ES-I3 (cell line): ENCODE data around the gene NHLRC4.

ENCODE experiments used
- H3K36me3 ChIP-seq: 2 replicates; pipeline ENCODE4 v1.6.1; 2013; ENCODE audit warnings: mild to moderate bottlenecking, low read length, control low read depth, moderate library complexity; ENCODE audit not compliant: insufficient read depth
- H3K4me1 ChIP-seq: 2 replicates; pipeline ENCODE4 v1.6.1; 2013; ENCODE audit warnings: mild to moderate bottlenecking, control low read depth, low read length; ENCODE audit not compliant: insufficient read depth
- H3K9ac ChIP-seq: 2 replicates; pipeline ENCODE4 v1.6.1; 2013; ENCODE audit warnings: low read depth, mild to moderate bottlenecking, low read length, moderate library complexity
- H3K9me3 ChIP-seq: 2 replicates; pipeline ENCODE4 v1.6.1; 2013; ENCODE audit warnings: mild to moderate bottlenecking, low read length, moderate library complexity; ENCODE audit not compliant: control insufficient read depth, insufficient read depth

Gene NHLRC4

GRCh38 chr16:576823-577201 is 10.0 kb downstream of the NHLRC4 start:
- H3K4me1 ChIP-seq: no peaks in the 10 kb centered on the region

GRCh38 chr16:577796-578195 is 11.0 kb downstream of the NHLRC4 start:
- Histone ChIP-seq H3K9ac (no peak overlapping the region), H3K9me3 (no peaks in the 10 kb centered on the region), H3K36me3 (no peaks in the 10 kb centered on the region), H3K4me1 (no peaks in the 10 kb centered on the region)

More at GRCh38 chr16:576823-577201, 10.0 kb downstream of the NHLRC4 start:
- H3K36me3 ChIP-seq: no peaks in the 10 kb centered on the region
- H3K9ac ChIP-seq: no peak overlapping the region
- no peaks in the 10 kb centered on the region for H3K9me3 ChIP-seq

DNA sequence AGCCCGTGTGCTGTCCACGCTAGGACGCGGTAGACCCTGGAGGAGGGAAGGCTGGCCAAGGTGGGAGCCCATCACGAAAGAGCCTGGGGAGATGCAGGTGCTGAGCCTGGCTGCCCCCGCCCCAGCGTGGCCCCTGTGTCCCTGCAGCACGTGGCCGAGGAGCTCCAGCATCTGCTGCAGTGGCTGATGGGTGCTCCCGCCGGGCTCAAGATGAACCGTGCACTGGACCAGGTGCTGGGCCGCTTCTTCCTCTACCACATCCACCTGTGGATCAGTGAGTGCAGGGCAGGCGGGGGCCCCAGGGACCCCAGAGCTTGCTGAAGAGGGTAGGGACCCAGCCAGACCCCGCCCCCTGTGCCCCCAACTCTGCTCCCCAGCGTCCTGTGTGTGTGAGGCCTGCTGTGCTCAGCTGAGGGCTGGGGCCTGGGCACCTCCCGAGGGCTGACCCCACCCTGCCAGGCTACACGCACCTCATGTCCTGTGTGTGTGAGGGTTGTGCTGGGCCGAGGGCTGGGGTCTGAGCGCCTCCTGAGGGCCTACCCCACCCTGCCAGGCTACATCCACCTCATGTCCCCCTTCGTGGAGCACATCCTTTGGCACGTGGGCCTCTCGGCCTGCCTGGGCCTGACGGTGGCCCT is 11.5 kb downstream of the NHLRC4 start:
- H3K9ac ChIP-seq: no peak overlapping the region
- H3K36me3 ChIP-seq: no peaks in the 10 kb centered on the region
- no peaks in the 10 kb centered on the region for H3K9me3 ChIP-seq
- peaks cover 4% of the 10 kb centered on the region; the same call in 1 of the 2 replicates for H3K4me1 ChIP-seq

DNA sequence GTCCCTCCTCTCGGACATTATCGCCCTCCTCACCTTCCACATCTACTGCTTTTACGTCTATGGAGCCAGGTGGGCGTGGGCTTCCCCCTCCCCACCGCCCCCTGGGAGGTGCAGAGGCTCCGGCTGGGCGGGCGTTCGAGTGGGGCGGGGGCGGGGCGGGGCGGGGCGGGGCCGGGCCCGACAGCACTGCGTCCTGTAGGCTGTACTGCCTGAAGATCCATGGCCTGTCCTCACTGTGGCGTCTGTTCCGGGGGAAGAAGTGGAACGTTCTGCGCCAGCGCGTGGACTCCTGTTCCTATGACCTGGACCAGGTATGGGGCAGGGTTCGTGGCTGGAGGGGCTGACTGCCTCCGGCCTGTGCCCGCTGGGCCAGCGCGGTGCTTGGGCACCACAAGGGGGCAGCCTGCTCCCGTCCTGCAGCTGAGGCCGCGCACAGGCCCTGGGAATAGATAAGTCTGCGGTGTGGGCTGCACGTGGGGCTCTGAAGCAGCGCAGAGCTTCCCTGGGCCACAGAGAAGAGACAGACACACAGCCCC is 12.1 kb downstream of the NHLRC4 start:
- no peaks in the 10 kb centered on the region for H3K36me3 ChIP-seq
- no peak overlapping the region; the same call in 1 of the 2 replicates for H3K9ac ChIP-seq
- H3K9me3 ChIP-seq: no peaks in the 10 kb centered on the region
- H3K4me1 ChIP-seq: peaks cover 5% of the 10 kb centered on the region; the same call in 1 of the 2 replicates

DNA sequence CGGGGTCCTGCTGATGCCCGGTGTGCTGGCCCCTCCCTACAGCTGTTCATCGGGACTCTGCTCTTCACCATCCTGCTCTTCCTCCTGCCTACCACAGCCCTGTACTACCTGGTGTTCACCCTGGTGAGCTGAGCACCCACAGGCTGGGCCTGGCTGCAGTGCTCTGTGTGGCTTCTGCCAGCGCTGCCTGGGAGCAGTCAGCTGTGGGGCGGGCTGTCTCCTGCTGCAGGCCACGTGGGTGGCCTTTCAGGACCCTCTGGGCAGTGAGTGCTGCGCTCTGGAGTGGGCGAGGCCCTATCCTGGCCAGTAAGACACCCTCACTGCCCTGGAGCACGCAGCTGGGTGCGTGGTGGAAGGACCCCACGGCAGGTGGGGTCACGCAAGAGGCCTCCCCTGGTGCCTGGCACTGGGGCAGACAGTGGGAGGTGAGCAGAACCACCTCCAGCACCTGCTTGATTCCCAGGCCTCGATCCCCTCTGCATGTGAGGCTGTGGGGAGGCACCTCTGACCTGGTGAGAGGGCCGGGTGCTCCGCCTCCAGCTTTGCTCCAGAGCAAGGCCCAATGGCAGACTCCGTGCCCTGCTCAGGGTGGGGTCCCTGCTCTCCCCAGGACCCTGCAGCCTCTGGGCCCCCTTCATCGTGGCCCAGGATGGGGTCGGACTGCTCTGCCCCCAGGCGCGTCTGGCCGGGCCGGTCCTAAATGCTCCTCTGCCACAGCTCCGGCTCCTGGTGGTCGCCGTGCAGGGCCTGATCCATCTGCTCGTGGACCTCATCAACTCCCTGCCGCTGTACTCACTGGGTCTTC is 13.5 kb downstream of the NHLRC4 start:
- peaks cover 5% of the 10 kb centered on the region; the same call in 1 of the 2 replicates for H3K4me1 ChIP-seq
- H3K36me3 ChIP-seq: no peaks in the 10 kb centered on the region
- no peaks in the 10 kb centered on the region for H3K9me3 ChIP-seq
- no peak overlapping the region for H3K9ac ChIP-seq

DNA sequence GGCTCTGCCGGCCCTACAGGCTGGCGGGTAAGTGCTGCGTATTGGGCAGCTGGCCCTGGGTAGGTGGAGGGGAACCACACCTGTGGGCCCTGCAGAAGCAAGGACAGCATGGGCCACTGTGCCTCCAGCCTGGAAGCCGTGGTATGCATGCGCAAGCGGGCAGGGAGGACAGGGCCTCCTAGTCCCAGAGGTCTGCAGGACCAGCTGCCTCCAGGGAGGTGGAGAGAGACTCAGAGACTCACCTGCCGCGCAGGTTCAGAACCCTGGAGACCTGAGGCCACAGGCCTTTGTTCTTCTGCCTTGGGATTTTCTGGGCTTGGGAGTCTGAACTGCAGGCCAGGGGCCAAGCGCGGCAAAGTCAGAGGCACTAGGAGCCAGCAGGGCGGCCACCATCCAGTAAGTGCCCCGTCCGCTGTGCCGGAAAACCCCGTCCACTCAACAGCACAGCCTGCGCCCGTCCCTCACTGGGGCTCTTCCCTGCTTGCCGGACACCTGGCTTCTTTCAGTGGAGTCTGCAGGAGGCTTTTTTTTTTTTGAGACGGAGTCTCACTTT is 14.2 kb downstream of the NHLRC4 start:
- H3K9ac ChIP-seq: no peak overlapping the region
- peaks cover 5% of the 10 kb centered on the region; the same call in 1 of the 2 replicates for H3K4me1 ChIP-seq
- no peaks in the 10 kb centered on the region for H3K36me3 ChIP-seq
- H3K9me3 ChIP-seq: no peaks in the 10 kb centered on the region

DNA sequence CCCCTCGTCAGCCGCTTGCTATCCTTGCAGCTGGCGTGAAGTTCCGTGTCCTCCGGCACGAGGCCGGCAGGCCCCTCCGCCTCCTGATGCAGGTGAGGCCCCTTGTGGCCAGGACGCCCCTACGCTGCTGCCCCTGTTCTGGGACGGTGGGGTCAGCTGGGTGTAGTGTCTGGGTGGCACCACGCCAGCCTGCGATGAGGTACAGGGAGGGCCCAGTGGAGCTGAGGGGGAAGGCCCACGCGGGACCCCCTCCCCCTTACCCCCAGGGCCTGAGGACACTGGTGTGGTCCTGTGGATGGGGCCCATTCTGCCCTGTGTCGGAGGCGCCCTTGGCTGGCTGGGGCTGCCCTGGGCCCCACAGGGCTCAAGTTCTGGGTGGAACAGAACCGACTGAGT is 15.4 kb downstream of the NHLRC4 start:
- no peaks in the 10 kb centered on the region for H3K9me3 ChIP-seq
- no peaks in the 10 kb centered on the region for H3K36me3 ChIP-seq
- no peak overlapping the region for H3K9ac ChIP-seq
- H3K4me1 ChIP-seq: peaks cover 5% of the 10 kb centered on the region; the same call in 1 of the 2 replicates

DNA sequence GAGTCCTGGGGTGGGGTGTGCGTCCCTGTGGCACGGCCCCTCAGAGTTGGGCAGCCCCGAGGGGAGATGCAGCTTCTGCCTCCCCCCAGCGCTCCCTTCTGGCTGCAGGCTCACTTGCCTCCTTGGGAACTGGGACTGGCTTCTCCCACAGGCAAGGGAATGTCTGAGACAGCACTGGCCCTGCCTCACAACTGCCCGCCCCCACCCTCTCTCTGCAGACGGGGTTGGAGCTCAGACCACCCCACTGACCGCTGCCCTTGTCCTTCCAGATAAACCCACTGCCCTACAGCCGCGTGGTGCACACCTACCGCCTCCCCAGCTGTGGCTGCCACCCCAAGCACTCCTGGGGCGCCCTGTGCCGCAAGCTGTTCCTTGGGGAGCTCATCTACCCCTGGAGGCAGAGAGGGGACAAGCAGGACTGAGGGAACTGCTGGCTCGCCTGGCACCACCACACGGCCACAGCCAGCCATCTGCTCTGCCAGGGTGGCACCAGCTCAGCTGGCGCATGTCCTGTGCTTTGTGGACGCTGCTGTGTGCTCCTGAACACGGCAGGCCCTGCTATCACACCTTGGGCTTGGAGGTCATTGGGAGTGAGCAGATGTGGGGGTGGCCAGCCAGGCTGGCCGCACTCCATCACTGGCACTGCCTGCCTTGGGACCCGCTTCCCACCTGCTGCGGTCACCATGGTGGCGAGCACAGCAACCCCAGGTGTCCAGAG is 16.0 kb downstream of the NHLRC4 start:
- Histone ChIP-seq H3K9ac (no peak overlapping the region), H3K36me3 (no peaks in the 10 kb centered on the region), H3K9me3 (no peaks in the 10 kb centered on the region), H3K4me1 (peaks cover 5% of the 10 kb centered on the region; the same call in 1 of the 2 replicates)

DNA sequence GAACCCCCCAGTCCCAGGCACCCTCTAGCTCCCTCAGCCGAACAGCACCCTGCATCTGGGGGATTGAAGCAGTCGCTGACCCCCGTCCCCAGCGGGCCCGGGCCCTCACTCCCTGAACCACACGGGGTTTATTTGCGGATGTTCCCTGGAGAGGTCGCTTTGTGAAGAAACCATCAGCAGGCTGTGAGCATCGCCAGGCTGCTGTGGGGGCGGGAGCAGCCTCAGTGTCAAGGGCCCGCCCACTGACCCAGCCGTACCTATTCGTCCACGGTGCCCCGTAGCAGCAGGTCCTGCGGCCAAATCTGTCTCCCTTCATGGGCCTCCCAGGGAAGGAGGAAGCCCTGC is 16.6 kb downstream of the NHLRC4 start:
- H3K9ac ChIP-seq: peak overlapping the region; percentile 32; the same call in 1 of the 2 replicates
- H3K9me3 ChIP-seq: no peaks in the 10 kb centered on the region
- no peaks in the 10 kb centered on the region; the same call in 1 of the 2 replicates for H3K36me3 ChIP-seq
- H3K4me1 ChIP-seq: peaks cover 5% of the 10 kb centered on the region; the same call in 1 of the 2 replicates

- Histone ChIP-seq H3K4me1 (peaks cover 5% of the 10 kb centered on the region; the same call in 1 of the 2 replicates), H3K9ac (peak overlapping the region; percentile 32; the same call in 1 of the 2 replicates), H3K9me3 (no peaks in the 10 kb centered on the region), H3K36me3 (no peaks in the 10 kb centered on the region; the same call in 1 of the 2 replicates)
Observed at GRCh38 chr16:583815-584591, 17.2 kb downstream of the NHLRC4 start.

- Histone ChIP-seq H3K4me1 (peaks cover 5% of the 10 kb centered on the region; the same call in 1 of the 2 replicates), H3K36me3 (no peaks in the 10 kb centered on the region; the same call in 1 of the 2 replicates), H3K9ac (no peak overlapping the region), H3K9me3 (no peaks in the 10 kb centered on the region)
Observed at GRCh38 chr16:585351-585750, 18.5 kb downstream of the NHLRC4 start.

DNA sequence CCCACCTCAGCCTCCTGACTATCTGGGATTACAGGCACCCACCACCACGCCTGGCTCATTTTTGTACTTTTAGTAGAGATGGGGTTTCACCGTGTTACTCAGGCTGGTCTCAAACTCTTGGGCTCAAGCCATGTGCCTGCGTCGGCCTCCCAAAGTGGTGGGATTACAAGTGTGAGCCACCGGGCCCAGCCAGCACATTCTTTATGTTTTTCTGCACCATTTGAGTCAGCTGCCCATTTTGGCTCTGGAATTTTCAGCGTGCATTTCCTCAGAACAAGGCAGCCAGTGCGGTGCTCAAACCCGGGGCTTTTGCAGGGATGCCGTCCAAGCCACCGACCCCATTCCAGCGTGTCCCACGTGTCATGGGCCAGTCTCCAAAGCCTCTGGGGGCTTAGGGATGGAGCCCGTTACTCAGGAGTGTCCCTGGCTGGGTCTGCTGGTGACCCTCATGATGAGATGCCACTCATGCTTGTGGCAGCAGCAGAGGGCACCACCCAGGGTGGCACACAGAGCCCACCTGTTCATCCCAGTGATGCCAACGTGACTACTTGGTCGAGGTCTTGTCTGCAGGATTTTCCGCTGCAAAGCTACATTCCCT is 19.3 kb downstream of the NHLRC4 start:
- H3K36me3 ChIP-seq: no peaks in the 10 kb centered on the region; the same call in 1 of the 2 replicates
- H3K4me1 ChIP-seq: peaks cover 5% of the 10 kb centered on the region; the same call in 1 of the 2 replicates
- no peaks in the 10 kb centered on the region for H3K9me3 ChIP-seq
- H3K9ac ChIP-seq: no peak overlapping the region
